Measurements from ENCODE around the gene BBS9. TPM values are rescaled to one million over a fixed set of nuclear protein-coding genes. Genes with fewer than 3 reads are reported as not detected.

BBS9 gene
- total and polyA plus RNA-seq, 2 experiments from 2014 or later = 10.2 to 15.0 TPM

DNA sequence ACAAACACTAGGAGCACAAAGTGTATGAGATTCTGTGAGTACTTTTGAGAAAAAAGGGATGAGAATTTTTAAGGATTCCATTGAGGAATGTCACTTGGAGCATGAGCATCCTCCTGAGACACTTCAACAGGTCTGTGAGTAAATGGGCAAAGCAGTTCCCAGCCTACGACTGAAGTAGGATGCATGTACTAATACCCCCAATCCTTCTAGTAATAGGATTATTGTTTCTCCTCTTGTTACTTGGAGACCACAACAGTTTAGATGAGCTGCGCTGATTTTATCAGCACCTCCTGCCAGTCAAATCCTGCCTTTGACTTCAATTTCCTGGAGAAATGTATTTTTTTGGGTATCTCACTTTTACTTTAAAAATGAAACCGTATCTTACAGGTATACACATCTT, 820 bp downstream of the BBS9 start:
- Histone ChIP-seq H4K20me1 (ENCODE audit: insufficient read depth) (no peaks in the 10 kb centered on the region), H3K9ac (peak overlapping the region; percentile 81), H3F3A (ENCODE audit: insufficient read depth) (no peaks in the 10 kb centered on the region), H3K79me2 (ENCODE audit: insufficient read depth) (peaks cover 49% of the 10 kb centered on the region), H3K4me2 (ENCODE audit: unreplicated experiment) (peak overlapping the region; percentile 90), H3K4me3 (peak overlapping the region; percentile 95), H3K27ac (peak overlapping the region; percentile 65), H3K9me2 (ENCODE audit: insufficient read depth) (no peaks in the 10 kb centered on the region), H3K9me3 (ENCODE audit: low read depth) (no peaks in the 10 kb centered on the region), H3K27me3 (replicated peaks; ENCODE audit: insufficient read depth) (no peaks in the 10 kb centered on the region), H2AFZ (peak overlapping the region; percentile 97), H3K4me1 (ENCODE audit: insufficient read depth) (peaks cover 7% of the 10 kb centered on the region), H3K36me3 (ENCODE audit: low read depth) (no peaks in the 10 kb centered on the region)
- DNase-seq = peak; percentile 49
- in situ Hi-C loops (cut with MboI) = no loop called here
- 19 to 20% methylated on average over 3 of the region's 3 CpGs for WGBS, 2 experiments (ENCODE audit: low coverage in 1 of 2, low lambda C conversion rate in 2 of 2, missing lambda C conversion rate in 2 of 2)
- TF ChIP-seq EZH2phosphoT487 (IDR thresholded peaks at IDR 0.05; ENCODE audit: insufficient read depth, low read depth) = no peak
- no peak for TF ChIP-seq EZH2 (IDR thresholded peaks at IDR 0.05; ENCODE audit: insufficient read depth, poor library complexity, severe bottlenecking)

DNA sequence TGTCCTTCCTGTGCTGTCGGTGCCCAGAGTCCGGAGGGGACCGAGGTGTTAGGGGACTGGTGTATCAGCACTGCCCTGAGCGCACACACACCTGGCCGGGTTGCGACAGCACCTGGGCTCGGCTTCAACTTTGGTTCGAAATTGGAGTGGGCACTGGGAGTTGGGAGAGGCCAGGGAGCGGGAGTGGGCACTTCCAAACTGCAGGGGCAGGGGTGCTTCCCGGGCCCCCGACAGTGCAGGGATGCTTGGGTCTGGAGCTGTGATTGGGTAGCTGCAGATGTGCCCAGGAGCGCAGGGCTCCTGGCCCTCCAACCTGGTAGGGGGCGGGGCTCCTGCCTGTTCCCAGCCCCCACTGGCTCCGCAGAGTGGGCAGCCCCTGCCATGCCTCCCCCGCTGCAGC, 7.7 kb downstream of the BBS9 start:
- Histone ChIP-seq H3K4me1 (ENCODE audit: insufficient read depth) (no peaks in the 10 kb centered on the region), H3K27ac (no peak overlapping the region), H3K36me3 (ENCODE audit: low read depth) (no peaks in the 10 kb centered on the region), H3K9me3 (ENCODE audit: low read depth) (no peaks in the 10 kb centered on the region), H3K9me2 (ENCODE audit: insufficient read depth) (no peaks in the 10 kb centered on the region), H2AFZ (no peak overlapping the region), H3K27me3 (replicated peaks; ENCODE audit: insufficient read depth) (no peaks in the 10 kb centered on the region), H3K79me2 (ENCODE audit: insufficient read depth) (peaks cover 57% of the 10 kb centered on the region), H3F3A (ENCODE audit: insufficient read depth) (no peaks in the 10 kb centered on the region), H3K9ac (no peak overlapping the region), H3K4me2 (ENCODE audit: unreplicated experiment) (no peak overlapping the region), H4K20me1 (ENCODE audit: insufficient read depth) (no peaks in the 10 kb centered on the region), H3K4me3 (no peak overlapping the region)
- TF ChIP-seq EZH2 (IDR thresholded peaks at IDR 0.05; ENCODE audit: insufficient read depth, poor library complexity, severe bottlenecking) = no peak
- no peak for TF ChIP-seq EZH2phosphoT487 (IDR thresholded peaks at IDR 0.05; ENCODE audit: insufficient read depth, low read depth)
- no peak for DNase-seq
- in situ Hi-C loops (cut with MboI) = no loop called here
- 84 to 85% methylated on average over 14 to 15 of the region's 15 CpGs for WGBS, 2 experiments (ENCODE audit: low coverage in 1 of 2, low lambda C conversion rate in 2 of 2, missing lambda C conversion rate in 2 of 2)

DNA sequence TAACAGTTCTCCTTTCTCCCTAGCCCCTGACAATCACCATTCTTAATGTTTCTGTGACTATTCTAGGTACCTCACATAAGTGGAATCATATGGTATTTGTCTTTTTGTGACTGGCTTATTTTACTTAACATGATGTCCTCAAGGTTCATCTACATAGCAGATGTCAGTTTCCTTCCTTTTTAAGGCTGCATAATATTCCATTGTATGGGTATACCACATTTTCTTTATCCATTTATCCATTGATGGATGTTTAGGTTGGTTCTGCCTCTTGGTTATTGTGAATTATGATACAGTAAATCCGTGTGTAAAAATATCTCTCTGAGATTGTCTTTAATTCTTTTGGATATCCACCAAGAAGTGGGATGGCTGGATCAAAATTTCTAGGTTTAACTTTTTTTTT, 13.2 kb downstream of the BBS9 start:
- H3K4me1 ChIP-seq (ENCODE audit: insufficient read depth) = 0 out of 2 replicates have a peak, but pooled peaks cover 5% of the 10 kb centered on the region
- no peak overlapping the region for H3K4me2 ChIP-seq (ENCODE audit: unreplicated experiment)
- H3F3A ChIP-seq (ENCODE audit: insufficient read depth) = no peaks in the 10 kb centered on the region
- no peak overlapping the region for H3K27ac ChIP-seq
- 40 to 61% methylated on average over 1 of the region's 1 CpG for WGBS, 2 experiments (ENCODE audit: low coverage in 1 of 2, low lambda C conversion rate in 2 of 2, missing lambda C conversion rate in 2 of 2)
- H3K4me3 ChIP-seq = no peak overlapping the region
- no peaks in the 10 kb centered on the region for H3K9me3 ChIP-seq (ENCODE audit: low read depth)
- no peak overlapping the region for H2AFZ ChIP-seq
- no peaks in the 10 kb centered on the region for H4K20me1 ChIP-seq (ENCODE audit: insufficient read depth)
- no peaks in the 10 kb centered on the region for H3K27me3 ChIP-seq (replicated peaks; ENCODE audit: insufficient read depth)
- no peaks in the 10 kb centered on the region for H3K9me2 ChIP-seq (ENCODE audit: insufficient read depth)
- no peak overlapping the region for H3K9ac ChIP-seq
- no peak for TF ChIP-seq EZH2phosphoT487 (IDR thresholded peaks at IDR 0.05; ENCODE audit: insufficient read depth, low read depth)
- no peak for TF ChIP-seq EZH2 (IDR thresholded peaks at IDR 0.05; ENCODE audit: insufficient read depth, poor library complexity, severe bottlenecking)
- H3K79me2 ChIP-seq (ENCODE audit: insufficient read depth) = peaks cover 19% of the 10 kb centered on the region; the same call in 1 of the 2 replicates
- in situ Hi-C loops (cut with MboI) = no loop called here
- DNase-seq = no peak
- no peaks in the 10 kb centered on the region for H3K36me3 ChIP-seq (ENCODE audit: low read depth)

DNA sequence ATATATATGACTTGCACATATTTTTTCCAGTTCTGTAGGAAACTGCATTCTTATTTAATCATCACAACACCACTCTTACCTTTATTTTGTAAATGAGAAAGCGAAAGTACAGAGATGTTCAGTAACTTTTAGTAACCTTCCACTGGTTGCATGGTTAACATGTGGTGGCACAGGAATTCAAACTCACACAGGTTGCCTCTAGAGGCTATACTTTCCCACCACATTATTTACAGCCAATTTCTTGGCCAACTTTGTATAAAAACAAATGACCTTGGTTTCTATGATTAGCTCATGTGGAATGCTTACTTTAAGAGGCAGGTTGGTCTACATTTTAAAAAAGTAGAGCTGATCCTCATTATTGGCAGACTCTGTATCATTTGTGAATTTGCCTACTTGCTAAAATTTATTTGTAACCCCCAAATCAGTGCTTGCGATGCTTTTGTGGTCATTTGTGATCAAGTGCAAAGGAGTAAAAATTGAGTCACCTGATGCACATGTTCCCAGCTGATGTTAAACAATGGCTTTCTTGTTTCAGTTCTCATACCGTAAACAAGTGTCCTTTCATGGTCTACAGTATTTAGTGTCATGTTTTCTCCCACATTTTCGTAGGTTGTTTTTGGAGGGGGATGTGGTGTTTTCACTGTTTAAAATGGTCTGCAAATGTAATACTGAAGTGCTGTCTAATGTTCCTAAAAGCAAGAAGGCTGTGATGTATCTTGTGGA, 14.8 kb downstream of the BBS9 start:
- no peak overlapping the region for H3K27ac ChIP-seq
- H3K9me3 ChIP-seq (ENCODE audit: low read depth) = no peaks in the 10 kb centered on the region
- H3K36me3 ChIP-seq (ENCODE audit: low read depth) = no peaks in the 10 kb centered on the region
- no peaks in the 10 kb centered on the region for H3F3A ChIP-seq (ENCODE audit: insufficient read depth)
- H3K27me3 ChIP-seq (replicated peaks; ENCODE audit: insufficient read depth) = no peaks in the 10 kb centered on the region
- DNase-seq = peak; percentile 6
- H3K79me2 ChIP-seq (ENCODE audit: insufficient read depth) = 0 out of 2 replicates have a peak, but pooled peaks cover 13% of the 10 kb centered on the region
- H3K9me2 ChIP-seq (ENCODE audit: insufficient read depth) = no peaks in the 10 kb centered on the region
- no peak overlapping the region for H2AFZ ChIP-seq
- H4K20me1 ChIP-seq (ENCODE audit: insufficient read depth) = no peaks in the 10 kb centered on the region
- 0 out of 2 replicates have a peak, but pooled peaks cover 5% of the 10 kb centered on the region for H3K4me1 ChIP-seq (ENCODE audit: insufficient read depth)
- in situ Hi-C loops (cut with MboI) = no loop called here
- WGBS, 2 experiments (ENCODE audit: low coverage in 1 of 2, low lambda C conversion rate in 2 of 2, missing lambda C conversion rate in 2 of 2) = 73 to 74% methylated on average over 4 of the region's 4 CpGs
- no peak overlapping the region for H3K4me3 ChIP-seq
- no peak for TF ChIP-seq EZH2 (IDR thresholded peaks at IDR 0.05; ENCODE audit: insufficient read depth, poor library complexity, severe bottlenecking)
- TF ChIP-seq EZH2phosphoT487 (IDR thresholded peaks at IDR 0.05; ENCODE audit: insufficient read depth, low read depth) = no peak
- no peak overlapping the region for H3K4me2 ChIP-seq (ENCODE audit: unreplicated experiment)
- H3K9ac ChIP-seq = no peak overlapping the region

Measured in GM23248 (cell line).